IMR-90 (cell line): ENCODE results near the gene NSD2. TPM values are rescaled to one million over a fixed set of nuclear protein-coding genes. Genes with fewer than 3 reads are reported as not detected.

Experiments
- ATAC-seq: fragments of 200-7000 bp; cut with Tn5 transposase; 2 replicates; pipeline ENCODE4 v1.9.1; 2020; ENCODE audit warnings: low read depth, mild to moderate bottlenecking, moderate library complexity
- BruUV-seq: library from RNA; stranded (reverse); fragments of 400-500 nt; replicated peaks from 2 replicates; lab custom pipeline; 2021; lab: Mats Ljungman, UMichigan
- CTCF ChIA-PET: fragments of 300-600 bp; formaldehyde crosslinking; extraction: SDS; loops from one replicate; lab custom pipeline; 2021; ENCODE audit warnings: antibody characterized with exemption; lab: Yijun Ruan, JAX
- POLR2A ChIA-PET: fragments of 300-600 bp; sonication (Branson Sonifier 250); formaldehyde crosslinking; loops from one replicate; lab custom pipeline; 2022; ENCODE audit warnings: antibody characterized with exemption; ENCODE audit not compliant: unreplicated experiment; lab: Charles Lee
- DNase-seq: peaks from one replicate; pipeline ENCODE4 v3.0.0; 2013
- H2AFZ ChIP-seq: replicated peaks from 2 replicates; pipeline ENCODE3; 2013; ENCODE audit warnings: low read length, mild to moderate bottlenecking; ENCODE audit not compliant: poor library complexity
- H2AK5ac ChIP-seq: 2 replicates; pipeline ENCODE4 v1.6.1; 2013; ENCODE audit warnings: low read depth, low read length, inconsistent platforms
- H2AK9ac ChIP-seq: replicated peaks from 2 replicates; pipeline ENCODE3; 2013; ENCODE audit warnings: mild to moderate bottlenecking, low read depth, low read length, moderate library complexity; ENCODE audit not compliant: poor library complexity
- H2BK120ac ChIP-seq: 2 replicates; pipeline ENCODE4 v1.6.1; 2013; ENCODE audit warnings: low read depth, low read length, inconsistent platforms
- H2BK15ac ChIP-seq: 3 replicates; pipeline ENCODE4 v1.6.1; 2013; ENCODE audit warnings: low read depth, low read length, inconsistent platforms
- H2BK20ac ChIP-seq: 2 replicates; pipeline ENCODE4 v1.6.1; 2013; ENCODE audit warnings: low read depth, mild to moderate bottlenecking, inconsistent platforms, low read length, moderate library complexity
- H2BK5ac ChIP-seq: 2 replicates; pipeline ENCODE4 v1.6.1; 2013; ENCODE audit warnings: mild to moderate bottlenecking, low read depth, low read length, inconsistent platforms; ENCODE audit not compliant: poor library complexity, severe bottlenecking
- H3K14ac ChIP-seq: replicated peaks from 2 replicates; pipeline ENCODE4 v1.6.1; 2013; ENCODE audit warnings: low read depth, low read length, inconsistent platforms
- H3K18ac ChIP-seq: 2 replicates; pipeline ENCODE4 v1.6.1; 2013; ENCODE audit warnings: low read depth, low read length, control low read depth
- H3K23ac ChIP-seq: 2 replicates; pipeline ENCODE4 v1.6.1; 2013; ENCODE audit warnings: low read depth, low read length, inconsistent platforms
- H3K27ac ChIP-seq: 2 replicates; pipeline ENCODE4 v1.5.1; 2013; ENCODE audit warnings: mild to moderate bottlenecking, control low read depth, low read length; ENCODE audit not compliant: insufficient read depth
- H3K27me3 ChIP-seq: 2 replicates; pipeline ENCODE4 v1.6.1; 2013; ENCODE audit warnings: low read length; ENCODE audit not compliant: control insufficient read depth, insufficient read depth
- H3K36me3 ChIP-seq: 2 replicates; pipeline ENCODE4 v1.6.1; 2013; ENCODE audit warnings: low read length, mixed read lengths; ENCODE audit not compliant: control insufficient read depth, insufficient read depth
- H3K4ac ChIP-seq: 2 replicates; pipeline ENCODE4 v1.6.1; 2013; ENCODE audit warnings: low read depth, low read length, inconsistent platforms
- H3K4me1 ChIP-seq: 2 replicates; pipeline ENCODE4 v1.6.1; 2013; ENCODE audit warnings: low read length, mixed read lengths; ENCODE audit not compliant: control insufficient read depth, insufficient read depth
- H3K4me2 ChIP-seq: 2 replicates; pipeline ENCODE4 v1.6.1; 2013; ENCODE audit warnings: low read depth, mild to moderate bottlenecking, control low read depth, low read length, moderate library complexity
- H3K4me3 ChIP-seq: 2 replicates; pipeline ENCODE4 v1.5.1; 2013; ENCODE audit warnings: low read depth, mild to moderate bottlenecking, control low read depth, low read length, moderate library complexity; ENCODE audit not compliant: insufficient read depth
- H3K56ac ChIP-seq: 2 replicates; pipeline ENCODE4 v1.6.1; 2013; ENCODE audit warnings: low read length, inconsistent platforms; ENCODE audit not compliant: insufficient read depth; ENCODE audit errors: extremely low read depth
- H3K79me1 ChIP-seq, 2 experiments: 2 replicates each; pipeline ENCODE4 v1.6.1; 2013; ENCODE audit warnings: low read length in 2 of 2, inconsistent platforms in 1 of 2, low read depth in 1 of 2
- H3K9ac ChIP-seq: 2 replicates; pipeline ENCODE4 v1.6.1; 2013; ENCODE audit warnings: low read depth, low read length, control low read depth
- H3K9me1 ChIP-seq: 2 replicates; pipeline ENCODE4 v1.6.1; 2013; ENCODE audit warnings: low read length, inconsistent platforms; ENCODE audit not compliant: insufficient read depth
- H3K9me3 ChIP-seq: 2 replicates; pipeline ENCODE4 v1.6.1; 2013; ENCODE audit warnings: low read length; ENCODE audit not compliant: control insufficient read depth, insufficient read depth
- H4K20me1 ChIP-seq: 2 replicates; pipeline ENCODE4 v1.6.1; 2013; ENCODE audit warnings: low read length, inconsistent platforms; ENCODE audit not compliant: insufficient read depth
- H4K5ac ChIP-seq: 2 replicates; pipeline ENCODE4 v1.6.1; 2013; ENCODE audit warnings: mild to moderate bottlenecking, low read depth, low read length, control low read depth
- H4K8ac ChIP-seq, 2 experiments: 2 replicates each; pipeline ENCODE4 v1.6.1; 2013; ENCODE audit warnings: low read depth in 2 of 2, low read length in 2 of 2, control low read depth in 1 of 2, inconsistent platforms in 1 of 2
- H4K91ac ChIP-seq: 2 replicates; pipeline ENCODE4 v1.6.1; 2013; ENCODE audit warnings: low read depth, low read length, inconsistent platforms; ENCODE audit not compliant: insufficient read depth
- FOS ChIP-seq: fragments of 150-350 bp; IDR thresholded peaks from 2 replicates; pipeline ENCODE4 v1.6.1; 2016; ENCODE audit warnings: low read depth, low read length
- MAFK ChIP-seq: IDR thresholded peaks from 2 replicates; pipeline ENCODE4 v1.6.1; 2012; ENCODE audit warnings: low read depth, low read length, improper control_type of control experiment
- MAZ ChIP-seq: IDR thresholded peaks from 2 replicates; pipeline ENCODE4 v1.6.1; 2012; ENCODE audit warnings: low read depth, mild to moderate bottlenecking, low read length, improper control_type of control experiment, moderate library complexity, borderline replicate concordance
- NFE2L2 ChIP-seq: fragments of 150-350 bp; IDR thresholded peaks from 2 replicates; pipeline ENCODE4 v1.6.1; 2016; ENCODE audit warnings: low read depth, mild to moderate bottlenecking, low read length
- POLR2A ChIP-seq: IDR thresholded peaks from 2 replicates; pipeline ENCODE4 v1.6.1; 2012; ENCODE audit warnings: mild to moderate bottlenecking, low read depth, low read length
- RCOR1 ChIP-seq: IDR thresholded peaks from 2 replicates; pipeline ENCODE4 v1.6.1; 2012; ENCODE audit warnings: mild to moderate bottlenecking, low read length, improper control_type of control experiment; ENCODE audit not compliant: insufficient replicate concordance
- RFX5 ChIP-seq: IDR thresholded peaks from 2 replicates; pipeline ENCODE4 v1.8.0; 2012; ENCODE audit warnings: low read depth, mild to moderate bottlenecking, low read length, moderate library complexity
- WGBS, 2 experiments: methylation state at CpG; one replicate each; pipeline versions ENCODE4 v1.1.5 to v1.1.7; 2013; ENCODE audit warnings: missing lambda C conversion rate in 2 of 2; ENCODE audit not compliant: insufficient read length in 1 of 2; ENCODE audit errors: extremely low coverage in 2 of 2; 5-methylcytosine and 5-hydroxymethylcytosine counted together
- dilution Hi-C: fragments of 300-500 bp; cut with HindIII; formaldehyde crosslinking; loops from one replicate; pipeline ENCODE4 v1.14.3; 2018; ENCODE audit warnings: low sequenced_read_pairs; ENCODE audit not compliant: unreplicated experiment
- in situ Hi-C: fragments of 300-500 bp; cut with MboI; formaldehyde crosslinking; loops from 3 replicates; pipeline ENCODE4 v1.14.3; 2019; ENCODE audit warnings: low sequenced_read_pairs, inconsistent platforms, mixed read lengths
- intact Hi-C: fragments of 100-400 bp; cut with micrococcal nuclease; formaldehyde crosslinking; loops from 2 replicates; pipeline ENCODE4 v1.10.0; 2022
- polyA plus RNA-seq, 3 experiments: library from polyadenylated mRNA; depleted of rRNA; stranded (reverse); fragments of >200 nt; gene quantifications; 2 replicates each; pipeline ENCODE4 v1.2.3, GENCODE V29; 2012; ENCODE audit warnings: low replicate concordance in 1 of 3
- total RNA-seq: library from RNA; depleted of rRNA; stranded (reverse); fragments of >200 nt; gene quantifications from 2 replicates; pipeline ENCODE4 v1.2.3, GENCODE V29; 2012

Gene NSD2
- total and polyA plus RNA-seq, 2 of the 4 experiments (the other 2 are of a cell fraction), result 35.9 to 68.1 TPM

- Histone ChIP-seq H4K91ac (no peak overlapping the region), H3K4ac (no peak overlapping the region), H2AK5ac (no peak overlapping the region), H3K14ac (no peak overlapping the region), H2BK20ac (no peak overlapping the region), H3K9me3 (peaks cover 5% of the 10 kb centered on the region), H3K4me3 (no peak overlapping the region), H3K36me3 (peaks cover 6% of the 10 kb centered on the region), H3K27ac (no peak overlapping the region), H2BK5ac (no peak overlapping the region), H4K5ac (no peak overlapping the region), H4K20me1 (peaks cover 26% of the 10 kb centered on the region; the same call in 1 of the 2 replicates), H4K8ac (no peak overlapping the region), H2BK120ac (no peak overlapping the region), H3K23ac (no peak overlapping the region), H3K9ac (no peak overlapping the region), H3K9me1 (peaks cover 15% of the 10 kb centered on the region), H3K79me1 (peaks cover 35 to 57% of the 10 kb centered on the region in 2 experiments), H3K4me1 (no peaks in the 10 kb centered on the region), H3K56ac (no peak overlapping the region), H2AK9ac (no peak overlapping the region), H2AFZ (no peak overlapping the region), H3K18ac (no peak overlapping the region), H2BK15ac (no peak overlapping the region), H3K27me3 (no peaks in the 10 kb centered on the region), H3K4me2 (no peak overlapping the region)
- BruUV-seq, result no TSS peak
- dilution Hi-C loops, result no loop called here
- ChIA-PET POLR2A (interaction anchor here (0.6 kb wide), 1 partner anchor 251 kb away, joined by 3 read pairs; no protein-coding TSS in a partner anchor), CTCF (interaction anchor here (0.8 kb wide), 1 partner anchor 55 kb away, joined by 12 read pairs; no protein-coding TSS in a partner anchor)
- DNase-seq (no peak), ATAC-seq (no peak)
- intact Hi-C loops, result no loop called here
- TF ChIP-seq MAFK (peak; percentile 98), POLR2A (no peak), FOS (no peak), RCOR1 (no peak), RFX5 (no peak), NFE2L2 (no peak), MAZ (no peak)
- in situ Hi-C loops, result no loop called here
- no CpG with 5 or more reads among the region's 1 CpG for WGBS, 2 experiments
Observed at GRCh38 chr4:1994938-1995337, 123.7 kb downstream of the NSD2 start.
